HG03064 (cell line): ENCODE results near the gene VSTM2B.
"Not testable (repeated sequence)": the region's sequence is repeated elsewhere in the genome, so short reads cannot be mapped to it uniquely, and the experiment has no call there.

Experiments used
- ATAC-seq: cut with Tn5 transposase; IDR thresholded peaks from one replicate; pipeline ENCODE4 v1.9.1; 2021; ENCODE audit warnings: low read depth; ENCODE audit not compliant: unreplicated experiment

The VSTM2B gene

DNA sequence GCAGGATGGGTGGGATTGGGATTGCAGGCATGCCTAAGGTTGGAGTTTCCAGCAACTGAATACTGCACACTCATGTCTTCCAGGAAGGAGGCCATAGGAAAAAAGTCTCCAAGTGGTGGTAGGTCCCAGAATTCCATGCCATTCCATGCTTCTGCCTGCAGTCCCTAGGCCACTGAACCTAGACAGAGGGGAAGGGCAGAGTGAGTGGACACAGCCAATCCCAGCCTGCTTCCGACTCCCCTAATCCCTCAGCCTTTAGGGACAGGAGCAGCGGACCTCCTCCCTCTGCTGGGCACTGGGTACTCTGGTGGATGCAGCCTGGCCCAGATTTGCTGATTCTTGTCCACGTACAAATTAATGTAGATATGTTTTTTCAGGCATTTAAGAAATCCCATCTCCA, 17.0 kb downstream of the VSTM2B start:
- ATAC-seq, result no peak

DNA sequence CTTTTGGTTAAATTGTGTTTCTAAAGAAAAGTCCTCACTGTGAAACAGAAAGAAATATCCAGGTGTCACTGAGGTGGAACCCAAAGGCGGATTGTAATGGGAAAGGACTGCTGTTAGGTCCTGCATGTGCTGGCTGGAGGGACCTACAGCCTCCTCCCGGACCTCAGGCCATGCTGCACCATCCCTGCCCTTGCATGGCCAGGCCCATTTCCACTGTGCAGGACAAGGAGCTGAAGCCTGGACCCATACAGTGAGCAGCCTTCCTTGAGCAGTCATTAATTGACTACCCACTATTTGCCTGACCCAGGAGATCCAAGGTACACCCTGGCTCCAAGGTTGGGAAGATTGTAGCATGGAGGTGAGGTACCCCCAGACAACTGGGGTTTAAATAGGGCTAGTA, 17.6 kb downstream of the VSTM2B start:
- ATAC-seq, result no peak

DNA sequence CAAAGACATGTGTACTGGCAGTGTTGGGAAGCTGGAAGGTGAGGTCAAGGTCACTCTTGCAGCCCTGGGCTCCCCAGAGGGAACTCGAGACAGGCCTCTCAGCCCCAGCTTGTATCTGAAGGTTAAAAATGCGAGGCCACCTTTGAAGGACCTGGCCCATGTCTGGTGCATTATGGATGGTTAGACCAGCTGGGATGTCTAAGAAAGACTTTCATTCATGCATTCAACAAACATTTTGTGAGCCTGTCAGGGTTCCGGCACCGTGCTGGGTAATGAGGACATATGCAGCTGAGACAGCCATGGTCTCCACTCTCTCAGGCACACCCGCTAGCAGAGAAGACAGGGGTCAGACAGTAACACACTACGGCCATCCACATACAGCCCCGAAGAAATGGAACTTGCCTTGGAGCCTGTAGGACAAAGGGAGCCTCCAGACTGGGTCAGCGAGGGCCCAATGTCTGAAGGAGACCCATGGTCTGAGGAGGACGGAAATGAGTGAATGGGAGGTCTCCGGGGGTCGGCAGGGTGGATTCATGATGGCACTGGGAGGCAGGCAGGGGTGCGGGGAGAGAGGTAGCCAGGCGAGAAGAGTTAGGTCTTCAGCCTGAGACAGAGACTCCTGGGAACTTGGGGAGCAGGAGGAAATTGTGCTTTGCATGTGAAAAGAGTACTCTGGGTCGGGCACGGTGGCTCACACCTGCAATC, 19.0 kb downstream of the VSTM2B start:
- no peak for ATAC-seq

DNA sequence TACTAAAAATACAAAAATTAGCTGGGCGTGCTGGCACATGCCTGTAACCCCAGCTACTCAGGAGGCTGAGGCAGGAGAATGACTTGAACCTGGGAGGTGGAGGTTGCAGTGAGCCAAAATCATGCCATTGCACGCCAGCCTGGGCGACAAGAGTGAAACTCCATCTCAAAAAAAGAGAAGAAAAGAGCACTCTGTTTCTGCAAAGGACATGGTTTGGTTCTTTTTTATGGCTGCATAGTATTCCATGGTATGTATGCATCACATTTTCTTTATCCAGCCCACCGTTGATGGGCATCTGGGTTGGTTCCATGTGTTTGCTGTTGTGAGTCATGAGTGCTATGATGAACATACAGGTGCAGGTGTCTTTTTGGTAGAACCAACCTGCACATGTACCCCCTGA, 19.7 kb downstream of the VSTM2B start:
- not testable (repeated sequence) for ATAC-seq

DNA sequence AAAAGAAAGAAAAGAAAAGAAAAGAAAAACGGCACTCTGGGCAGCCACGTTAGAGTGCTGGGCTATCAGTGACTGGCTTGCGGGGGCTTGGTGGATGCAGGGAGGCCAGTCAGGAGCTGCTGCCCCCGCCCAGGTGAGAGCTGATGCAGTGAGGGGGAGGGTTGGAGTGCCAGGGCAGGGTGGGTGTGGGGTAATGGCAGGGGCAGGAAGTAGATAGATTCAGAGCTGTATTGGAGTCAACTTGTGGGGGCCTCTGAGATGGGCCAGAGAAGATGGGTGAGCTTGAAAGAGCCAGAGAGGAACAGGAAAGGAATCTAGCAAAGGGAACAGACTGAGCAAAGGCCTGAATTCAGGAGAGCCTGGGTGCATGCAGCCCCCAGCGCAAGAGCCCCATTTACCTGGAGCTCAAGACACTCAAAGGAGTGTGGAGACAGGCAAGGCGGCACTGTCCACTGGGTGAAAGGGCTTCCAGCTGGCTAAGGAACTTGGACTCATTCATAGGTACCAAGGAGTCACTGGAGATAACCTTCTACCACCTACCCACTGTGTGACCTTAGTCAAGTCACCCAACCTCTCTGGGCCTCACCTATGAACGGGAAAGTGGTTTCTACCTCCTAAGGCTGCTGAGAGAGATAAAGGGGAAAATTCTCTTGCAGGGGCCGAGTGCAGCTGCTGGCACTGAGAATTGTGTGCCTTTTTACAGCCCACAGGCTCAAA, 20.2 kb downstream of the VSTM2B start:
- ATAC-seq, result no peak

DNA sequence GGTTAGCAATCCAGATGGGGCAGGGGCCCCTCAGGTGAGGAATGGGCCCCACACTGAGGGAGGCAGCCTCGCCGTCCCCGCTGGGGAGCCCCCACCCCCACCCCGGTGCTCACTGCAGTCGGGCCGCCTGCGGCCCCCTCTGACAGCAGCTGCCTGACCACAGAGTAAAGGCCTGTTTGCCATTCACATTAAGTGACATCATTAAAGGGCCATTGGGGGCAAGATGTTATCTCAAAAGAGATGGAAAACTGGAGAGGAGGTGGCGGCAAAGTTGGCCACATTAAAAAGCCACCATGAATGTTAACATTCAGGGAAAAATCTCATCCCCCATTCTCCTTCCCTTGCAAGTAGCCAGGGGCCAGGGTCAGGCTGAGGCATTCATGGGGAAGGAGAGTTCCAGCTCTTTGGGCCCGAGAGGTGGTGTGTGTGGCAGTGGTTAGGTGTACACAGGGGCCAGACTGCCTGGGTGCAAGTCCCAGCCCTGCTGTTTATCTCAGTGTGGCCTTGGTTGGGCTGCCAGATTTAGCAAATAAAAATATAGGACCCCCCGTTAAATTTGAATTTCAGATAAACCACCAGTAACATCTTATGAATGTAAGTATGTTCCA, 20.9 kb downstream of the VSTM2B start:
- no peak for ATAC-seq

DNA sequence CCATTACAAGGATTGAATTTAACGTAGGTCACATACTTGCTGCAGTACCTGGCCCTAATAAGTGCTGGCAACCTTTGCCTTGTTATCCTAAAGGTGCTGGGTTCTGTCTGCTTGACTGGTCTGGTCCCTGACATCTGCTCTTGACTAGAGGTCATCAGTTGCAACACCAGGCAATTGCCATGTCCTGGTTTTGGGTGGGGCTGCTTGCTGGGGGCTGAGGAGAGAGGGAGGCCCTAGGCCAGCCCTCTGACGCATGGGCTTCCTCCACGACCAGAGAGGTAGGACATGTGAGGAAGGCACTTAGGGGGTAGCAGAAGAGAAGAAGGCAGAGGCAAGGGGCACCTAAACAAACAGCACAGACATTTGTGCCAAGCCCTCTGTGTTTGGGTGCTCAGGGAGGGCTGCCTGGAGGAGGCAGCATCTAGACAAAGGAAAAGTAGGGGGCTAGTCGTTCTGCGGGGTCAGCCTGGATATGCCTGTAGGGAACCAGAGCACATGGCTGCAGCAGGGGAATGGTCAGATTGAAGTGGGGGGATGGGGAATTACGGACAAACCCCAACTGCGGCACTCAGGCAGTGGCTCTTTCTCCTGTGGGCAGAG, 21.7 kb downstream of the VSTM2B start:
- no peak for ATAC-seq

DNA sequence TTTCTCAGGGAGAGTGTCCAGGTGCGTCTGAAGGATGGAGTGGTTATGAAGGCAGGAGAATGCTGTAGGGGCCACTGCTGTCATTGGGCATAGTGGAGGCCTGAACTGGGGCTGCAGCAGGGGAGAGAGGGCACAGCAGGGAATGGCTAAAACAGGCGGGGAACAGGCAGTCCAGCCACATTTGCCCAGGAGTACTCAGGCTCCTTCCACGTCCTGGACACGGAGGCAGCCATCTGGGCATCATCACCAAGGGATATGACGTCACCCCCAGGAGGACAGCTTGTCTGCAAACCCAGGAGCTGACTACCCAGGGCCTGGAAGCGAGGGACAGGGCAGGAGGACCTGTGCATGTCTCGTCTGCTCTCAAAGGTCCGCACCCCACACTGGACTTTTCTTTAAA, 22.2 kb downstream of the VSTM2B start:
- no peak for ATAC-seq

DNA sequence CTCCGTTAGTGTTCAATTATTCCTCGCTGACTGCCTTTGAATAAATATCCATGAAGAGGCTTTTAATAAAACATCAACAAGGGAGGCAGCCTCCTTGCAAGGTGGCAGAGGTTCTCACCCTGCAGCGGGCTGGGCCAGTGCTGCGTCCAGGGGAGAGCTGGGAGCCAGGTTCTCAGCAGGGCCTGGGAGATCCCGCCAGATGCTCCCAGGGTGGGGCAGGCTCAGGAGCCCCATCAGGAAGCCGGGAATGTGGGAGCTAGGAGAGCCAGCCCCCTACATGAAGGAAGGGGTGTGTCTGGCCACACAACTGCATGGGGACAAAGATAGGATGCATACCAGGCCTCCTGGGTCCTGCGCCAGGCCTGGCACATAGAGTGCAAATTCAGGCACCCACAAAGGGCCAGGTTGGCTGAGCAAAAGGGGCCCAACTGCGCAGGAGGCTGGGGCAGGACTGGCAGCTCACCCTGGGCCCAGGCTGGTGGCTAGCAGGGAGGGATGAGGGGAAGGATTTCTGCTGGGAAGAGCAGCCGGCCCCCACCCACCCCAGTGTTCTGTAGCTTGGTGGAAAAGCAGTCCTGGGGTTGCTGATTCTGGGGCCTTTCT, 22.8 kb downstream of the VSTM2B start:
- no peak for ATAC-seq

DNA sequence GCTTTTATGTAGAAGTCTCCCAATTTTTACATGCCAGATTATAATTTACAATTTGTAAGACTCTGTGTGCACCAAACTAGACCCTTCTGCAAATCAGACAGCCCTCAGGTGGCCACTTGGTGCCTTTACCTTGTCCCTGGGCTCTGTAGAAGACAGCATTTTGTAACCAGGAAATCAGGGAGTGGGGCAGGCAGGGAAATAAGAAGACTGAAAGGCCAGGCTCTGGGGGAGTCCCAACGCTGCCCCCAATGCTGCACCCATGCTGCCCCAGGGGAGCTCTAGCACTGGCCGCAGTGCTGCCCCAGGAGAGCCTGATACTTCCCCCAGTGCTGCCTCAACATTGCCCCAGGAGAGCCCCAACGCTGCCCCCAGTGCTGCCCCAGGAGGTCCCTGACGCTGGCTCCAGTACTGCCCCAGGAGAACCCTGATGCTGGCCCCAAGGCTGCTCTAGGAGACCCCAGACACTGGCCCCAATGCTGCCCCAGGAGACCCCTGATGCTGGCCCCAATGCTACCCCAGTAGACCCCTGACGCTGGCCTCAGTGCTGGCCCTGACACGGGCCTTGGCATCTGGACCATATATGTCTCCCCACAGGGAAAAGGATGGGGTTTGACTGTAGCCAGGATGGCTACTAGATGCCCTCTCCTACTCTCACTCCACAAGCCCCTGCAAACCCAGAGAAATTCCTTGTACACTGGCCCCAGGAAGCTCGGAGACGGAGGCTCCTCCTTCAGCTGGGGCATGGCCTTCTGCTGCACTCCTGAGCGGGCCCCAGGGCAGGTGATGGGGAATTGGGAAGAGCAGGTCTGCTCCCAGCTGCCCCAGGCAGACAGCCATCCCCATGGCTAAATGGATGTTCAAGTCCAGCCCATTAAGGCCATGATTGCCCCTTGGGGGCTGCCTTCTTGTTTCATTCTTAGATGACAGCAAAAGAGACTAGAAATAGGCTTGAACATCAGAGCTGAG, 23.6 kb downstream of the VSTM2B start:
- ATAC-seq, result no peak

DNA sequence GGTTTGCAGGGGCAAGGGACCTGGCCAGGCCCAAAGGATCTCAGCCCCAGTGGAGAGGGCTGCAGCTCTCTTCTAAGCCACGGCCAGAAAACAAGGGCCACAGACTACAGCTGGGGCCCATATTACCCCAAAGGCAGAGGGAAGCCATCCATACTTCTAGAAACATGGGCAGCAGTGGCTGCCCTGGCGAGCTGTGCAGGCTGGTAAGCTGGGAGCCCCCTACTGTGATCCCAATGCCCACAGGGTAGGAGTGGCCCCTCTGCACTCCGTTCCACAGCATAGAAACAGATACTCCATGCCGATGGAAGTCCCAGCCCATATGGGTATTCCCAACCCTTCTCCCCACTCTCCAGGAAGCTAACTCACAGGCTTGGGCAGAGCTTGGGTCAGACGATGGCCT, 25.1 kb downstream of the VSTM2B start:
- ATAC-seq, result no peak

DNA sequence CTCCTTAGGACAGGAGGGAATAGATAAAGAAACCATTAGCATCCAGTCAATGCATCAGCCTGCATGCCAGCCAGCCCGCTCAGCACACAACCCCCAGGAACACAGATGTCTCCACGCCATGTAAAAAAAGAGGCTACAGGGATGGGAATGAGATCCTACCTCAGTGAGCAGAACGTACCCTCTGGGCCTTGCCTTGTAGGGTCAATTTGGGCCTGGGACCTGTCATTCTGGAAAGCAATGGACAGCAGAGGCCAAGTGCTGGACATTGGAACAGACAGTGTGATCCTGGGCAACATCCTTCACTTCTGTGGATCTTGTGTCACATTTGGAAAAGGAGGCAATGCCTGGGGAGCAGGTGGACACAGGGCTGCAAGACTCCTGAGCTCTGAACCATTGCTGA, 26.0 kb downstream of the VSTM2B start:
- no peak for ATAC-seq

DNA sequence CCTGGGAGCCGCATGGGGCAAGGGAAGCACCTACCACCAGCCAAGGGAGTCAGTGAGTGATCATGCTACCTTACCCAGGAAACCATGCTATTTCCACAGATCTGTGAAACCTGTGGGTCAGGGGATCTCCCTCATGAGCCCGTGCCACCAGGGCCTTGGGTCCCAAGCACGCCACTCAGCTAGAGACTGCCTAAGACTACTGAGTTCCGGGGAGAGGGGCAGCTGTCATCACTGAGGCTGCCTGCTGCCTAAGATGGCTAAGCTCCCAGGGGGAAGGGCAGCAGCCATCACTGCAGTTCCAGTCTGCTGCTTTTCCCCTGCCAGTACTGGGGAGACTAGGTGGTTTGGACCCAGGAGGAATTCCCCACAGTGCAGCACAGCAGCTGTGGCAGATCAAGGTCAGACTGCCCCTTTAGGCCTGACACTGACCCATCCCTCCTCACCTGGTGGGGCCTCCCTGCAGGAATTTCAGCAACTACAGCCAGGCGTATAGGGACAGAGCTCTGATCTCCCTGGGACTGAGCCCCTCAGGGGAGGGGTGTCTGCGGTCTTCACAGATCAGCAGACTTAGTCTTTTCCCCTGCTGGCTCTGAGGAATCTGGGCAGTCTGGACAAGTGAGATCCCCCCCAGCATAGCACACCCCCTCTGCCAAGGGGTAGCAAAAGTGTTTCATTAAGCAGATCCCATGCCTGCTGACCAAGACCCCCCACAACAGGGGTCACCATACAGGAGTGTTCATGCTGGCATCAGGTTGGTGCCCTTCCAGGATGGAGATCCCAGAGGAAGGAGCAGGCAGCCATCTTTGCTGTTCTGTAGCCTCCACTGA, 26.9 kb downstream of the VSTM2B start:
- ATAC-seq, result no peak

DNA sequence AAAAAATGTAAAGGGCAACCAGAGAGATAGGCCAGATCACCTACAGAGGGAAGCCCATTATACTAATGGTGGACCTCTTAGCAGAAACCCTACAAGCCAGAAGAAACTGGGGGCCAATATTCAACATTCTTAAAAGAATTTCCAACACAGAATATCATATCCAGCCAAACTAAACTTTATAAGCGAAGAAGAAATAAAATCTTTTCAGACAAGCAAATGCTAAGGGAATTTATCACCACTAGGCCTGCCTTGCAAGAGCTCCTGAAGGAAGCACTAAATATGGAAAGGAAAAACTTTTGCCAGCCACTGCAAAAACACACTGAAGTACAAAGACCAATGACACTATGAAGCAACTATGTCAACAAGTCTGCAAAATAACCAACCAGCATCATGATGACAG, 28.4 kb downstream of the VSTM2B start:
- no peak for ATAC-seq

DNA sequence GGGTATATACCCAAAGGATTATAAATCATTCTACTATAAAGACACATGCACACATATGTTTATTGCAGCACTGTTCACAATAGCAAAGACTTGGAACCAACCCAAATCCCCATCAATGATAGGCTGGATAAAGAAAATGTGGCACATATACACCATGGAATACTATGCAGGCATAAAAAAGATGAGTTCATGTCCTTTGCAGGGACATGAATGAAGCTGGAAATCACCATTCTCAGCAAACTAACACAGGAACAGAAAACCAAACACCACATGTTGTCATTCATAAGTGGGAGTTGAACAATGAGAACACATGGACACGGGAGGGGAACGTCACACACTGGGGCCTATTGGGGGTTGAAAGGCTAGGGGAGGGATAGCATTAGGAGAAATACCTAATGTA, 33.3 kb downstream of the VSTM2B start:
- ATAC-seq, result not testable (repeated sequence)

DNA sequence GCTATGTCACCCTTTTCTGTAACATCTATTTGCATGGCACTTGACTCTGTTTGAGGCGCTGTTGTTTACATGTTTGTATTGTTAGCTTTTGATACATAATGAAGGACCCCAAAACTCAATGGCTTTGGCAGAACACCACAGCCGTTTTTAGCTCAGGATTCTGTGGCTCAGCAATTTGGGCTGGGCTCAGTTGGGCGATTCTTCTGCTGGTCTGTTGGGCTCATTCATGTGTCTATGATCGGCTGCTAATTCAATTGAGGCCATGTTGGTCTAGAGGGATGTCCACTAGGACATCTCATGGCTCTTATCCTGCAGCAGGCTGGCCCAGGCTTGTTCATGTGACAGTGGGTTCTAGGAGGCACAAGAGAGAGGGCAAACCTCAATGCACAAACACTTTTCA, 33.9 kb downstream of the VSTM2B start:
- ATAC-seq, result no peak

DNA sequence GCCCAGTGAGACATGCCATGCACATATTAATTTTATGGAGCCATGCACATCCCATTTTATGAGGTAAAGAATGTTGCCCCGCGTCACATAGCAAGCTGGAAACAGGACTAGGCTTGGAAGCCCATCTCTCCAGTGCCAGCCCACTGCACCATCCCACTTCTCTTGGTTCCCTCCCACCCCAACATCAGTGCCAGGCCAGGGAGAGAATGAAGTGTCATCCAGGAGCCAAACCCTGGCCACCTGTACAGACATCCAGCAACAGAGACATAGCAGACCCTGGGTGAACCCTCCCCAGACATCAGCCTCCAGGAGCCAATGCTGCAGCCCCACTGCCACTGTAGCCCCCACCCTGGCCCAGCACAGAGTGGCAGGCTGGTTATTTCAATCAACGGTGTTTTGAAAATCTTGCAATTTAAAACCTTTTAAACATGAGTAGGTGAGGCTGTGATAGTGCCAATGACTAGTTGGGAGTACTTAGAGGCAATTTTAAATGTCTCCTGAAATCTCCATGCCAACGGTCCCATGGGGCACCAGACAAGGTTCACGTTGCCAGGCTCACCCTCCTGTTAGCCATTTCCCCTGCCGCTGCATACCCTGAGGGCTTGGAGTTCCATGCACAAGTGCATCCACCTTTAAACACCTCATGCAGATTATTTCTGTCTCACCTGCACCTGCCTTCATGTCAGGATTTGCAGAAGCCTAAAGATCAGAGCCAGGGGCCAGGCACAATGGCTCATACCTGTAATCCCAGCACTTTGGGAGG, 34.7 kb downstream of the VSTM2B start:
- ATAC-seq, result no peak

DNA sequence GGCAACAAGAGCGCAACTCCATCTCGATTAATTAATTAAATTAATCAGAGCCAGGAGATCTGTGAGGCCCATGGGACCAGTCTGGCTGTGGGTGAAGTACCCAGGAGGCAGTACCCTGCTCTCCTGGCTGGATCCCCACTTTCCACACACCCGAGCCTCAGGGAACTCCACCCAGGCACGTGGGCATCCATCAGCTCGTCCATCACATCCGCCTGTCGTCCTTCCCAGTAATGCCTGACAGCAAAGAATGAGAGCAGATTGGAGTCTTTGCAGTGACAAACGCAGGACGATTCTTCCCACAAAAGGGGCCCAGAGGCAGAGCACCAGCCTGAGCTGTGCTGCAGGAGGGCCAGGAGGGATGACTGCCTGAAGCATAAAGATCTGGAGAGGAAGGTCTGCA, 35.8 kb downstream of the VSTM2B start:
- ATAC-seq, result no peak
